Glomerular visceral epithelial cell (primary cell): ENCODE data around the gene CLMP.
"Not testable (repeated sequence)": the region's sequence is repeated elsewhere in the genome, so short reads cannot be mapped to it uniquely, and the experiment has no call there.

Source experiments
- DNase-seq: peaks from one replicate; pipeline ENCODE4 v3.0.0-alpha.2; 2016; ENCODE audit errors: extremely low spot score

Gene CLMP

GRCh38 chr11:123168955-123169484 lies 26.0 kb downstream of the CLMP start:
- no peak for DNase-seq

GRCh38 chr11:123168241-123168640 lies 26.8 kb downstream of the CLMP start:
- no peak for DNase-seq

GRCh38 chr11:123166071-123166559 lies 28.9 kb downstream of the CLMP start:
- DNase-seq, result no peak

- DNase-seq, result no peak
Measured at GRCh38 chr11:123164732-123165450, 30.2 kb downstream of the CLMP start.

- DNase-seq, result no peak
Measured at GRCh38 chr11:123163621-123164020, 31.4 kb downstream of the CLMP start.

GRCh38 chr11:123161376-123162030 lies 33.5 kb downstream of the CLMP start:
- no peak for DNase-seq

- no peak for DNase-seq
Measured at GRCh38 chr11:123159183-123159857, 35.7 kb downstream of the CLMP start.

- DNase-seq, result no peak
Measured at GRCh38 chr11:123158033-123159003, 36.7 kb downstream of the CLMP start.

GRCh38 chr11:123152951-123153350 lies 42.1 kb downstream of the CLMP start:
- DNase-seq, result no peak

GRCh38 chr11:123152346-123152745 lies 42.7 kb downstream of the CLMP start:
- DNase-seq, result not testable (repeated sequence)

- DNase-seq, result no peak
Measured at GRCh38 chr11:123151796-123152195, 43.3 kb downstream of the CLMP start.

GRCh38 chr11:123151366-123151765 lies 43.7 kb downstream of the CLMP start:
- no peak for DNase-seq

- no peak for DNase-seq
Measured at GRCh38 chr11:123150882-123151281, 44.2 kb downstream of the CLMP start.

GRCh38 chr11:123148965-123149364 lies 46.1 kb downstream of the CLMP start:
- DNase-seq, result no peak

GRCh38 chr11:123145661-123146060 lies 49.4 kb downstream of the CLMP start:
- DNase-seq, result no peak

GRCh38 chr11:123145220-123145619 lies 49.8 kb downstream of the CLMP start:
- DNase-seq, result peak; percentile 76

- DNase-seq, result no peak
Measured at GRCh38 chr11:123144707-123145106, 50.3 kb downstream of the CLMP start.

GRCh38 chr11:123143921-123144320 lies 51.1 kb downstream of the CLMP start:
- DNase-seq, result no peak

- DNase-seq, result no peak
Measured at GRCh38 chr11:123143476-123143875, 51.6 kb downstream of the CLMP start.

- no peak for DNase-seq
Measured at GRCh38 chr11:123139206-123139605, 55.8 kb downstream of the CLMP start.
